PC-9 (cell line): ENCODE results near the gene PTPRR.

Experiments used
- EZH2 ChIP-seq: fragments of 200-600 bp; sonication (generic); IDR thresholded peaks from 2 replicates; pipeline ENCODE4 v1.8.0; 2017; ENCODE audit warnings: antibody characterized with exemption, low read depth
- TF ChIP-seq, protein P1 (sequence below): fragments of 200-600 bp; sonication (generic); conservative IDR thresholded peaks from 2 replicates; pipeline ENCODE4 v1.6.1; 2017; ENCODE audit warnings: mixed run types, antibody characterized with exemption, mild to moderate bottlenecking, moderate library complexity

DNA sequence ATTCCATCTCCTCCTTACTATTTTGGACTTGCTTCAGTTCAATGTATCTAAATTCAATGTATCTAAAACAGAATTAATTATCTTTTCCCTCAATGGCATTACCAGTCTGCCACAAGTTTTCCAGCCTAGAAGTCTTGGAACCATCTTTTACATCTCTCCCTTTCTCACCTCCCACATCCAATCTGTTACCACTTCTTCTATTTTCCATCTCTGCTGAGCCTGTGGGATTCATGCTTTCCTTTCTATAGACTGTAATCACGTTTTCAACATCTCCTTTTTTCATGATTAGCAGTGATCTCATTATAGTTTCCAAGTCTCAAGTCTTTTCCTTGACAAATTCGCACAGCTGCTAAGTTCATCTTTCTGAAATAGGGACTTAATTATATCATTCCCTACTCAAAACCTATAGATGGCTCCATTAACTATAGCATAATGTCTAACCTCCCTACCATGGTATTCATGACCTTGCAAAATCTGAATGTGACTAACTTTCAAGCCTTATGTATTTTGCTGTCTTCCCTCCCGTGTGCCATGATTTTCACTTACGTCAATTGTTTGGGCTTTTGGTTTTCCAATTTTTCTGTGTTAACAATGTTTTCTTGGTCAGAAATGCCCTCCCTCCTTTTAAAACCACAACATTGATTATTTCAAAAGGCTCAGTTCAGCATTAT is 262.8 kb downstream of the PTPRR start:
- TF ChIP-seq EZH2, result no peak
- TF ChIP-seq, protein P1, sequence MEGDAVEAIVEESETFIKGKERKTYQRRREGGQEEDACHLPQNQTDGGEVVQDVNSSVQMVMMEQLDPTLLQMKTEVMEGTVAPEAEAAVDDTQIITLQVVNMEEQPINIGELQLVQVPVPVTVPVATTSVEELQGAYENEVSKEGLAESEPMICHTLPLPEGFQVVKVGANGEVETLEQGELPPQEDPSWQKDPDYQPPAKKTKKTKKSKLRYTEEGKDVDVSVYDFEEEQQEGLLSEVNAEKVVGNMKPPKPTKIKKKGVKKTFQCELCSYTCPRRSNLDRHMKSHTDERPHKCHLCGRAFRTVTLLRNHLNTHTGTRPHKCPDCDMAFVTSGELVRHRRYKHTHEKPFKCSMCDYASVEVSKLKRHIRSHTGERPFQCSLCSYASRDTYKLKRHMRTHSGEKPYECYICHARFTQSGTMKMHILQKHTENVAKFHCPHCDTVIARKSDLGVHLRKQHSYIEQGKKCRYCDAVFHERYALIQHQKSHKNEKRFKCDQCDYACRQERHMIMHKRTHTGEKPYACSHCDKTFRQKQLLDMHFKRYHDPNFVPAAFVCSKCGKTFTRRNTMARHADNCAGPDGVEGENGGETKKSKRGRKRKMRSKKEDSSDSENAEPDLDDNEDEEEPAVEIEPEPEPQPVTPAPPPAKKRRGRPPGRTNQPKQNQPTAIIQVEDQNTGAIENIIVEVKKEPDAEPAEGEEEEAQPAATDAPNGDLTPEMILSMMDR, result no peak
